ENCODE measurements around the gene CACNG3. TPM values are rescaled to one million over a fixed set of nuclear protein-coding genes. Genes with fewer than 3 reads are reported as not detected.

Gene CACNG3
- total RNA-seq, 1 donor from 2014 or later: not detected

DNA sequence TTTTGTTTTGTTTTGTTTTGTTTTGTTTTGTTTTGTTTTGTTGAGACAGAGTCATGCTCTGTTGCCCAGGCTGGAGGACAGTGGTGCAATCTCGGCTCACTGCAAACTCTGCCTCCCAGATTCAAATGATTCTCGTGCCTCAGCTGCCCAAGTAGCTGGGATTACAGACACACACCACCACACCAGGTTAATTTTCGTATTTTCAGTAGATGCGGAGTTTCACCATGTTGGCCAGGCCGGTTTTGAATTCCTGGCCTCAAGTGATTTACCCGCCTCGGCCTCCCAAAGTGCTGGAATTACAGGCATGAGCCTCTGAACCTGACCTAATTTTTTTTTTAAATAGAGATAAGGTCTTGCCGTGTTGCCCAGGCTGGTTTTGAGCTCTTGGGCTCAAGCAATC lies 46.5 kb downstream of the CACNG3 start:
- Mint-ChIP-seq H3K4me1 (no peaks in the 10 kb centered on the region), H3K4me3 (no peak overlapping the region), H3K9me3 (no peaks in the 10 kb centered on the region), H3K27ac (ENCODE audit: unreplicated experiment) (no peak overlapping the region), H3K27me3 (ENCODE audit: low read depth) (peaks cover 7% of the 10 kb centered on the region), H3K36me3 (ENCODE audit: low read depth) (no peaks in the 10 kb centered on the region)
- DNase-seq (ENCODE audit: low read depth, low spot score): no peak
- TF ChIP-seq, protein P1, sequence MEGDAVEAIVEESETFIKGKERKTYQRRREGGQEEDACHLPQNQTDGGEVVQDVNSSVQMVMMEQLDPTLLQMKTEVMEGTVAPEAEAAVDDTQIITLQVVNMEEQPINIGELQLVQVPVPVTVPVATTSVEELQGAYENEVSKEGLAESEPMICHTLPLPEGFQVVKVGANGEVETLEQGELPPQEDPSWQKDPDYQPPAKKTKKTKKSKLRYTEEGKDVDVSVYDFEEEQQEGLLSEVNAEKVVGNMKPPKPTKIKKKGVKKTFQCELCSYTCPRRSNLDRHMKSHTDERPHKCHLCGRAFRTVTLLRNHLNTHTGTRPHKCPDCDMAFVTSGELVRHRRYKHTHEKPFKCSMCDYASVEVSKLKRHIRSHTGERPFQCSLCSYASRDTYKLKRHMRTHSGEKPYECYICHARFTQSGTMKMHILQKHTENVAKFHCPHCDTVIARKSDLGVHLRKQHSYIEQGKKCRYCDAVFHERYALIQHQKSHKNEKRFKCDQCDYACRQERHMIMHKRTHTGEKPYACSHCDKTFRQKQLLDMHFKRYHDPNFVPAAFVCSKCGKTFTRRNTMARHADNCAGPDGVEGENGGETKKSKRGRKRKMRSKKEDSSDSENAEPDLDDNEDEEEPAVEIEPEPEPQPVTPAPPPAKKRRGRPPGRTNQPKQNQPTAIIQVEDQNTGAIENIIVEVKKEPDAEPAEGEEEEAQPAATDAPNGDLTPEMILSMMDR (conservative IDR thresholded peaks at IDR 0.05): no peak

DNA sequence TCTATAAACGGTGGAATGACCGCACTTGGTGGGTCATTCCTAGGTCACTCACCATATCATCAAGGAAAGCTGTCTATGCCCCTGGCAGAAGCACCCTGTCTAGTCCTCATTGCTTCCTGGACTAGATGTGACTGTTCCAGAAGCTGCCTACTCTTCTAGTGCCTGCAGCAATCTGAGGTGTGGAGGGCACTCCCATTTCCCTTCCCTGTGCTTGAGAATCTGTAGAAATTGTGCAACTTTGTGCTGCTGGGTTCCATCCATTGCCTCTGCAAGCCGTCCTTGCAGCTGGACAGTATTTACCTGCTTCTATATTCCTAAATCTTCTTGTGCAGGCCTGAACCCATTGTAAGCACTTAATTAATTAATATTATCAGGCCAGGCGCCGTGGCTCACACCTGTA lies 52.1 kb downstream of the CACNG3 start:
- DNase-seq (ENCODE audit: low read depth, low spot score): no peak
- Mint-ChIP-seq H3K36me3 (ENCODE audit: low read depth) (no peaks in the 10 kb centered on the region), H3K27ac (ENCODE audit: unreplicated experiment) (no peak overlapping the region), H3K4me1 (peaks cover 12% of the 10 kb centered on the region), H3K9me3 (no peaks in the 10 kb centered on the region), H3K4me3 (no peak overlapping the region), H3K27me3 (ENCODE audit: low read depth) (peaks cover 14% of the 10 kb centered on the region)
- TF ChIP-seq, protein P1 (conservative IDR thresholded peaks at IDR 0.05): no peak

DNA sequence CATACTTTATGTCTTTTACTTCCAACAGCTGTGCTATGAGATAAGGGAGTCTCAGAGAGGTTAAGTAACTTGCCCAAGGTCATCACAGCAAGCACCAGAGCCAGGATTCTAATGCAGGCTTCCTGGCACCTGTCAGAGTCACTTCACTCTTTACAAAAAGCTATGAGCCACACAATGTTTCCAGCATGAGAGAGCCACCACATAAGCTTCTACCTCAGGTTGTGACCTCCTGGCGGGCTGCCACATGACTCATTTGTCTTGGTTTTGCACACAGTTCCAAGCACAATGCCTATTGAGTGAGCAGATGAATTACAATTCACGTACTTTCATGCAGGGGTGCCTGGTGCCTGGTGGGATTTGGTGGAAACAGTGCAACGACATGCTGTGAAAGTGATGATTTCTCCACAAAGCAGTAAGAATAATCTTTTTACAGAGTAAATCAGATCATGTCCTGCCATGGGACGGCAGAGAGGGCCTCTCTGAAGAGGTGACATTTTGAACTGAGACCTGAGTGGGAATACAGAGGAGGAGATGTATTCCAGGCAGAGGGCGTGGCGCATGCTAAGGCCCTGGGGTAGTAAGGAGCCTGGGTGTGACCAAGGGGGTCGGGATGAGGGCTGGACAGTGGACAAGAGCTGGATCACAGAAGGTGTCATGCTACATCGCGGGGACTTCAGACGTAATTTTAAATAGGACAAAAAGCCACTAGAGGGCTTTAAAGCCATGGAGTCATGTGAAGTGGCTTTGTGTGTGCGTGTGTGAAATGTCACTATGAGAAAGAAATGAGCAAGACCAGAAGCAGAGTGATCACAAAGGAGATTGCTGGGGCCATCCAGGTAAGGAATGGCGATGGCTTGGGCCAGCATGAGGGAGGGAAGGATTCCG lies 53.4 kb downstream of the CACNG3 start:
- Mint-ChIP-seq H3K36me3 (ENCODE audit: low read depth) (no peaks in the 10 kb centered on the region), H3K9me3 (no peaks in the 10 kb centered on the region), H3K4me1 (peaks cover 12% of the 10 kb centered on the region), H3K27me3 (ENCODE audit: low read depth) (peaks cover 20% of the 10 kb centered on the region), H3K4me3 (no peak overlapping the region), H3K27ac (ENCODE audit: unreplicated experiment) (peak overlapping the region; percentile 29)
- TF ChIP-seq, protein P1 (conservative IDR thresholded peaks at IDR 0.05): no peak
- DNase-seq (ENCODE audit: low read depth, low spot score): no peak

DNA sequence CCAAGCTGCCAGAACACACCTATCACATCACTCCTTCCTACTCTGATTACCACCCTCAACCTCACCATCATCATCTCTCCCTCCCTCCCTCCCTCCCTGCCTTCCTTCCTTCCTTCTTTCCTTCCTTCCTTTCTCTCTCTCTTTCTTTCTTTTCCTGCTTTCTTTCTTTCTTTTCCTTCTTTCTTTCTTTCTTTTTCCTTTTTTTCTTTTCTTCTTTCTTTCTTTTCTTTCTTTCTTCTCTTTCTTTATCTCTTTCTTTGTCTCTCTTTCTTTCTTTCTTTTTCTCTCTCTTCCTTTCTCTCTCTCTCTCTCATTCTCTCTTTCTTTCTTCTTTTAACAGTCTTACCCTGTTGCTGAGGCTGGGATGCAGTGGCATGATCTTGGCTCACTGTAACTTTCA lies 59.2 kb downstream of the CACNG3 start:
- no peaks in the 10 kb centered on the region for H3K4me1 Mint-ChIP-seq
- TF ChIP-seq, protein P1 (conservative IDR thresholded peaks at IDR 0.05): no peak
- H3K9me3 Mint-ChIP-seq: no peaks in the 10 kb centered on the region
- peaks cover 33% of the 10 kb centered on the region for H3K27me3 Mint-ChIP-seq (ENCODE audit: low read depth)
- no peaks in the 10 kb centered on the region for H3K36me3 Mint-ChIP-seq (ENCODE audit: low read depth)
- no peak for DNase-seq (ENCODE audit: low read depth, low spot score)
- no peak overlapping the region for H3K27ac Mint-ChIP-seq (ENCODE audit: unreplicated experiment)
- H3K4me3 Mint-ChIP-seq: no peak overlapping the region

DNA sequence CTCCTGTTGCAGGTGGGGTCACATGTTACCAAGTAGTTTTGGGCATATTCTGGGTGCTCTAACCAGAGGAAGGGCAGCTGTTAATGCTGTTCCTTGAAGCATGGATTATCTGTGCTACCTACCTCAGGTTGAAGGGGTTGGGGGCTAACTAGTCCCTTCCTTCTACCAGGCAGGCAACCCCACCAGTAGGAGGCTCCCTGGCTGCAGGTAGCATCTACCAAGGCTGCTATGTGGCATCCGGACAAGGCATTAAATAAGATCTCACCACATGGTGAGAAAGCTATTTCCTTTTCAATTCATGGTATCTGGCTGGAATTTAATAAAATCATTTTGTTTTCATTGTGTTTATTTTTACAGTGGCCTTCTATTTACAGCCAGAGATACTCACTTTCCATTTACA lies 62.5 kb downstream of the CACNG3 start:
- Mint-ChIP-seq H3K4me3 (no peak overlapping the region), H3K27me3 (ENCODE audit: low read depth) (peaks cover 22% of the 10 kb centered on the region), H3K36me3 (ENCODE audit: low read depth) (no peaks in the 10 kb centered on the region), H3K4me1 (no peaks in the 10 kb centered on the region), H3K9me3 (no peaks in the 10 kb centered on the region), H3K27ac (ENCODE audit: unreplicated experiment) (no peak overlapping the region)
- no peak for DNase-seq (ENCODE audit: low read depth, low spot score)
- TF ChIP-seq, protein P1 (conservative IDR thresholded peaks at IDR 0.05): no peak

Data from neural crest cell (in vitro differentiated cells).